Heart left ventricle (tissue), 16 donors: Measurements from ENCODE around the gene TNFRSF6B. TPM values are rescaled to one million over a fixed set of nuclear protein-coding genes. Genes with fewer than 3 reads are reported as not detected.

Source experiments
- ATAC-seq, 4 donors: fragments of 200-7000 bp; cut with Tn5 transposase; one replicate each; pipeline ENCODE4 v1.9.1; 2020 to 2022; ENCODE audit warnings: moderate library complexity in 4 of 4, mild to moderate bottlenecking in 3 of 4, moderate number of reproducible peaks in 1 of 4
- DNase-seq, 5 donors: peaks; one replicate each; pipeline ENCODE4 v3.0.0-alpha.2; 2020
- H3K27ac ChIP-seq, 12 donors: fragments of 200-600 bp; sonication (generic) in 4 of 12; one replicate each; pipeline versions ENCODE4 v1.5.0 to v1.8.0; 2016 to 2022; ENCODE audit warnings: mild to moderate bottlenecking in 2 of 12
- H3K27me3 ChIP-seq, 9 donors: fragments of 200-600 bp; sonication (generic) in 2 of 9; one replicate each; pipeline versions ENCODE4 v1.5.1 to v1.8.0; 2016 to 2022; ENCODE audit warnings: mild to moderate bottlenecking in 3 of 9
- H3K36me3 ChIP-seq, 9 donors: fragments of 200-600 bp; sonication (generic) in 2 of 9; one replicate each; pipeline versions ENCODE4 v1.5.0 to v1.8.0; 2018 to 2022; ENCODE audit warnings: mild to moderate bottlenecking in 2 of 9
- H3K4me1 ChIP-seq, 12 donors: fragments of 200-600 bp; sonication (generic) in 4 of 12; one replicate each; pipeline versions ENCODE4 v1.5.0 to v1.8.0; 2016 to 2022; ENCODE audit warnings: mild to moderate bottlenecking in 3 of 12
- H3K4me3 ChIP-seq, 12 donors: fragments of 200-600 bp; sonication (generic) in 4 of 12; one replicate each; pipeline versions ENCODE4 v1.5.0 to v1.8.0; 2017 to 2022; ENCODE audit warnings: mild to moderate bottlenecking in 9 of 12, moderate library complexity in 4 of 12
- H3K9me3 ChIP-seq, 12 donors: fragments of 200-600 bp; sonication (generic) in 4 of 12; one replicate each; pipeline versions ENCODE4 v1.5.0 to v1.8.0; 2016 to 2022; ENCODE audit warnings: mild to moderate bottlenecking in 1 of 12
- POLR2A ChIP-seq, 2 donors: fragments of 450-650 bp; IDR thresholded peaks; one replicate each; pipeline ENCODE4 v1.6.1; 2017; ENCODE audit warnings: antibody characterized with exemption in 2 of 2, mild to moderate bottlenecking in 2 of 2, moderate library complexity in 2 of 2
- WGBS, 4 donors: extraction: QIAGEN DNeasy Blood & Tissue Kit in 2 of 4; methylation state at CpG; one replicate each; pipeline versions ENCODE4 v1.1.5 to v1.1.7; 2013 to 2018; 5-methylcytosine and 5-hydroxymethylcytosine counted together
- intact Hi-C, 10 donors: fragments of 100-400 bp; cut with DNase I; formaldehyde crosslinking; loops; one replicate each; pipeline versions ENCODE4 v1.11.1 to v1.14.2; 2022
- polyA plus RNA-seq, 2 donors: library from polyadenylated mRNA; stranded (reverse); fragments of 200-250 nt; gene quantifications; one replicate each; pipeline ENCODE4 v1.2.3, GENCODE V29; 2013
- total RNA-seq, 9 donors: library from RNA; depleted of rRNA in 2 of 9; stranded (reverse); fragments of >200 nt in 2 of 9; fragmentation: NEBNext Ultra II Directional in 3 of 9; extraction: Animal tissue kit (Norgen Biotek cat#: 25700) in 3 of 9; gene quantifications; one replicate each; pipeline versions ENCODE4 v1.1.0 to v1.2.4, GENCODE V29; 2016 to 2023
- TF ChIP-seq, protein P1 (sequence below), 12 donors: fragments of 200-600 bp; sonication (generic) in 4 of 12; IDR thresholded peaks; one replicate each; pipeline versions ENCODE4 v1.5.0 to v1.8.0; 2018 to 2022; ENCODE audit warnings: antibody characterized with exemption in 12 of 12, mild to moderate bottlenecking in 5 of 12
- donor health status: ischemic (EF 13 %, LVEDD 7.1; RV severe dilation, severe dysfunction).
- donor health status: healthy with polysubstance abuse.
- donor health status: DM: no; HTN: yes; CAD: no.
- donor health status: DM: no; HTN: no; CAD: no.
- donor health status: ischemic (EF 25% LVEDD 6.9; RV normal size, moderate dysfunction).
- donor health status: ischemic (EF 25% LVEDD 5.7; RV mildly dilated, moderate dysfunction).
- donor health status: healthy.
- donor health status: DM: yes; HTN: yes; CAD: no.
- donor health status: ischemic (EF 35%, LVEDD 5.7; RV mildly dilated, moderate dysfunction).
- donor health status: nonischemic (EF 11% LVEDD 7.7; RV severe dilation, severe dysfunction).
- donor health status: DM: yes; HTN: yes; CAD: no.
- donor health status: PGD.
- donor health status: ischemic (EF 29% LVEDD 5.4; RV normal size, mild dysfunction).
- donor health status: nonischemic (EF 23%, LVEDD 6.1; RV moderate dilation, normal function).

The TNFRSF6B gene
- total and polyA plus RNA-seq, 11 donors: 0.42 to 6.4 (median 1.7) TPM; not detected in 1

DNA sequence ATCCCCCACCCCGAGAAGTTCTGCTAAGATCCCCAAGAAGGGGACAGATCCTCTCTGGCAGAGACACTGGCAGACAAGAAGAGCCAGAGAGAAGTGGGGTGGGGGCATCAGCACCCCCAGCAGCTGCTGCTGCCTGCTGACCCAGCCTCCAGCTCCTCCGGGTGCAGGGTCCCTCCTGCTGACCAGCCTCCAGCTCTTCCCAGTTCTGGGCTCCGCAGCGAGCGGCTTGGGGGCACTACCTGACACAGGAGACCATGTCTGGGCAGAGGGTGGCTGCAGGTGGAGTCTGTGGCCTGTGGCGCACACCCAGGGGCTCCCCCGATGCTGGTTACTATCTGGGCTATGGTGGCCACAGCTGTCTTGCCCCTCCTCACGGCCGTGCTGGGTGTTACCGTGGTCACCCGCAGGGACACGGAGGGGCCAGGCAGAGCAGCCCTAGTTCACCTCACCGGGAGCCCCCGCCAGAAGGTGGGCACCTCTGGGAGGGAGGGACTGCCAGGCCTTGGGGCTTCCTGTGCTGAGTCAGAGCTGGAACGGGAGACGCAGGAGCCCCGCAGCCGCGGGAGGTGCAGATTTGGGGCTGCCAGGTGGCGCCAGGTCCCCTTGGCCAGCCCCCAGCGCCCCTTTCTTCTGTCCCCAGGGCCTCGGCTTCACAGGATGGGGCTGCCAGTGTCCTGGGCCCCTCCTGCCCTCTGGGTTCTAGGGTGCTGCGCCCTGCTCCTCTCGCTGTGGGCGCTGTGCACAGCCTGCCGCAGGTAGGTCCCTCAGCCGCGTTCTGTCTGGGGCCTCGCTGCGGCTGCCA, 40.6 kb downstream of the TNFRSF6B start:
- Histone ChIP-seq H3K9me3 (no peaks in the 10 kb centered on the region), H3K4me1 (peaks cover 9 to 42% (median 34%) of the 10 kb centered on the region in 12 donors), H3K27ac (peak overlapping the region in 2 of 12 donors; percentile 5 to 79), H3K36me3 (peaks cover 0 to 39% (median 29%) of the 10 kb centered on the region in 9 donors), H3K4me3 (peak overlapping the region in 7 of 12 donors; percentile 2 to 95 (median 32)), H3K27me3 (no peaks in the 10 kb centered on the region)
- DNase-seq (peak in 1 of 5 donors; percentile 10), ATAC-seq (no peak)
- intact Hi-C loops: loop anchor here in 2 of 10 donors (5.0 to 10.0 kb wide), 2 partner anchors 62 to 80 kb away; partner anchors contain the start of gene RTEL1 (in 1 of the 2)
- WGBS, 4 donors: 44 to 68% (median 59%) methylated on average over 16 to 30 of the region's 30 CpGs
- TF ChIP-seq, protein P1, sequence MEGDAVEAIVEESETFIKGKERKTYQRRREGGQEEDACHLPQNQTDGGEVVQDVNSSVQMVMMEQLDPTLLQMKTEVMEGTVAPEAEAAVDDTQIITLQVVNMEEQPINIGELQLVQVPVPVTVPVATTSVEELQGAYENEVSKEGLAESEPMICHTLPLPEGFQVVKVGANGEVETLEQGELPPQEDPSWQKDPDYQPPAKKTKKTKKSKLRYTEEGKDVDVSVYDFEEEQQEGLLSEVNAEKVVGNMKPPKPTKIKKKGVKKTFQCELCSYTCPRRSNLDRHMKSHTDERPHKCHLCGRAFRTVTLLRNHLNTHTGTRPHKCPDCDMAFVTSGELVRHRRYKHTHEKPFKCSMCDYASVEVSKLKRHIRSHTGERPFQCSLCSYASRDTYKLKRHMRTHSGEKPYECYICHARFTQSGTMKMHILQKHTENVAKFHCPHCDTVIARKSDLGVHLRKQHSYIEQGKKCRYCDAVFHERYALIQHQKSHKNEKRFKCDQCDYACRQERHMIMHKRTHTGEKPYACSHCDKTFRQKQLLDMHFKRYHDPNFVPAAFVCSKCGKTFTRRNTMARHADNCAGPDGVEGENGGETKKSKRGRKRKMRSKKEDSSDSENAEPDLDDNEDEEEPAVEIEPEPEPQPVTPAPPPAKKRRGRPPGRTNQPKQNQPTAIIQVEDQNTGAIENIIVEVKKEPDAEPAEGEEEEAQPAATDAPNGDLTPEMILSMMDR (IDR thresholded peaks at IDR 0.05): no peak
- no peak for TF ChIP-seq POLR2A (IDR thresholded peaks at IDR 0.05)

DNA sequence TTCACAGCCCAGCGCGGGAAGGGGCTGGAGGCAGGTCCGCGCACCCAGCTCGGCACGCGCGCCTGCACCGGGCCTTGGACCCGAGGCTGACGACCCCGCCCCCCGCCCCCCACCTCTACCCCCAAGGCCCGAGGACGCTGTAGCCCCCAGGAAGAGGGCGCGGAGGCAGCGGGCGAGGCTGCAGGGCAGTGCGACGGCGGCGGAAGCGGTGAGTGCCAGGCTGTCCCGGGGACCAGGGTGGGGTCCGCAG, 41.2 kb downstream of the TNFRSF6B start:
- ATAC-seq (no peak), DNase-seq (peak in 1 of 5 donors; percentile 67)
- Histone ChIP-seq H3K27ac (peak overlapping the region in 2 of 12 donors; percentile 5 to 79), H3K27me3 (no peaks in the 10 kb centered on the region), H3K9me3 (no peaks in the 10 kb centered on the region), H3K4me1 (peaks cover 9 to 46% (median 35%) of the 10 kb centered on the region in 12 donors), H3K36me3 (peaks cover 0 to 44% (median 34%) of the 10 kb centered on the region in 9 donors), H3K4me3 (peak overlapping the region in 9 of 12 donors; percentile 2 to 95 (median 28))
- intact Hi-C loops: loop anchor here in 2 of 10 donors (5.0 to 10.0 kb wide), 2 partner anchors 63 to 80 kb away; partner anchors contain the start of gene RTEL1 (in 1 of the 2)
- WGBS, 4 donors: 6 to 23% (median 17%) methylated on average over 13 to 26 of the region's 26 CpGs; no CpG with 5 or more reads in 1 of the 4 donors
- TF ChIP-seq POLR2A (IDR thresholded peaks at IDR 0.05): no peak
- TF ChIP-seq, protein P1 (IDR thresholded peaks at IDR 0.05): no peak

DNA sequence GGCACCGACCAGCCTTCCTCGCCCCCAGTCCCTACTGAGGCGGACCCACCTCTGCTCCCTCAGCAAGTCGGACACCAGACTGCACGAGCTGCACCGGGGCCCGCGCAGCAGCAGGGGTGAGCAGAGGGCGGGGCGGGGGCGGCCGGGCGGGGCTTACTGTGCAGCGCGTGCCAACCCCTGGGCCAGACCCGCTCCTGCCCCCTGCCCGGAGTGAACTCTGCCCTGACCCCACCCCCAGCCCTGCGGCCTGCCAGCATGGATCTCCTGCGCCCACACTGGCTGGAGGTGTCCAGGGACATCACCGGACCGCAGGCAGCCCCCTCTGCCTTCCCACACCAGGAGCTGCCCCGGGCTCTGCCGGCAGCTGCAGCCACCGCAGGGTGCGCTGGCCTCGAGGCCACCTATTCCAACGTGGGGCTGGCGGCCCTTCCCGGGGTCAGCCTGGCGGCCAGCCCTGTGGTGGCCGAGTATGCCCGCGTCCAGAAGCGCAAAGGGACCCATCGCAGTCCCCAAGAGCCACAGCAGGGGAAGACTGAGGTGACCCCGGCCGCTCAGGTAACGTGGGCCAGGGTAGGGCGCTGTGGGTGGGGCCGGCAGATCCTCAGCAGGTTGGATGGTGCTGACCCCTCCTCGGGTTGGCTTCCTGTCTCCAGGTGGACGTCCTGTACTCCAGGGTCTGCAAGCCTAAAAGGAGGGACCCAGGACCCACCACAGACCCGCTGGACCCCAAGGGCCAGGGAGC, 41.7 kb downstream of the TNFRSF6B start:
- H3K27me3 ChIP-seq: no peaks in the 10 kb centered on the region
- intact Hi-C loops: loop anchor here in 2 of 10 donors (5.0 to 10.0 kb wide), 2 partner anchors 63 to 81 kb away; partner anchors contain the start of gene RTEL1 (in 1 of the 2)
- H3K4me3 ChIP-seq: peak overlapping the region in 10 of 12 donors; percentile 16 to 95 (median 68)
- H3K9me3 ChIP-seq: no peaks in the 10 kb centered on the region
- peaks cover 9 to 46% (median 35%) of the 10 kb centered on the region in 12 donors for H3K4me1 ChIP-seq
- no peak for ATAC-seq
- H3K27ac ChIP-seq: peak overlapping the region in 8 of 12 donors; percentile 90 to 100 (median 96)
- peaks cover 0 to 48% (median 38%) of the 10 kb centered on the region in 9 donors for H3K36me3 ChIP-seq
- no peak for TF ChIP-seq POLR2A (IDR thresholded peaks at IDR 0.05)
- TF ChIP-seq, protein P1 (IDR thresholded peaks at IDR 0.05): no peak
- DNase-seq: peak in 1 of 5 donors; percentile 30
- 25 to 46% (median 37%) methylated on average over 12 to 43 of the region's 43 CpGs for WGBS, 4 donors
